H9 (cell line): ENCODE measurements around the gene PPL. TPM values are rescaled to one million over a fixed set of nuclear protein-coding genes. Genes with fewer than 3 reads are reported as not detected.

Experiments
- DNase-seq: peaks from one replicate; pipeline ENCODE4 v3.0.0-alpha.2; 2017
- H2AFZ ChIP-seq: one replicate; pipeline ENCODE4 v1.6.1; 2013; ENCODE audit warnings: mild to moderate bottlenecking, low read length, control low read depth, moderate library complexity
- H2AK5ac ChIP-seq: 2 replicates; pipeline ENCODE4 v1.6.1; 2013; ENCODE audit warnings: low read length, control low read depth, mixed read lengths; ENCODE audit not compliant: insufficient read length
- H2BK120ac ChIP-seq: one replicate; pipeline ENCODE4 v1.6.1; 2013; ENCODE audit warnings: low read depth, mild to moderate bottlenecking, low read length, control low read depth, inconsistent platforms; ENCODE audit not compliant: poor library complexity, severe bottlenecking
- H2BK12ac ChIP-seq: 2 replicates; pipeline ENCODE4 v1.6.1; 2013; ENCODE audit warnings: low read length, control low read depth, mixed read lengths, low read depth; ENCODE audit not compliant: insufficient read length
- H2BK15ac ChIP-seq: 2 replicates; pipeline ENCODE4 v1.6.1; 2013; ENCODE audit warnings: low read depth, low read length, control low read depth
- H2BK20ac ChIP-seq: one replicate; pipeline ENCODE4 v1.6.1; 2013; ENCODE audit warnings: low read depth, mild to moderate bottlenecking, low read length, control low read depth, inconsistent platforms; ENCODE audit not compliant: poor library complexity, severe bottlenecking
- H2BK5ac ChIP-seq: 2 replicates; pipeline ENCODE4 v1.6.1; 2013; ENCODE audit warnings: low read length, control low read depth, mixed read lengths; ENCODE audit not compliant: insufficient read length
- H3K14ac ChIP-seq: 2 replicates; pipeline ENCODE4 v1.6.1; 2013; ENCODE audit warnings: low read length, control low read depth; ENCODE audit not compliant: insufficient read depth
- H3K18ac ChIP-seq: 2 replicates; pipeline ENCODE4 v1.6.1; 2013; ENCODE audit warnings: low read depth, mild to moderate bottlenecking, mixed read lengths, low read length, control low read depth; ENCODE audit not compliant: insufficient read length
- H3K23ac ChIP-seq: 2 replicates; pipeline ENCODE4 v1.6.1; 2013; ENCODE audit warnings: low read length, control low read depth, mixed read lengths, low read depth; ENCODE audit not compliant: insufficient read length
- H3K23me2 ChIP-seq: 2 replicates; pipeline ENCODE4 v1.6.1; 2013; ENCODE audit warnings: low read depth, mild to moderate bottlenecking, mixed read lengths, low read length, control low read depth; ENCODE audit not compliant: insufficient read length, poor library complexity, severe bottlenecking
- H3K27ac ChIP-seq: 2 replicates; pipeline ENCODE4 v1.5.1; 2013; ENCODE audit warnings: low read length, control low read depth, mixed read lengths, low read depth; ENCODE audit not compliant: insufficient read length
- H3K27me3 ChIP-seq: 2 replicates; pipeline ENCODE4 v1.6.1; 2013; ENCODE audit warnings: low read length, control low read depth, inconsistent platforms; ENCODE audit not compliant: insufficient read depth
- H3K4ac ChIP-seq: 2 replicates; pipeline ENCODE4 v1.6.1; 2013; ENCODE audit warnings: low read depth, mild to moderate bottlenecking, control low read depth, inconsistent platforms, low read length, moderate library complexity
- H3K4me1 ChIP-seq: 2 replicates; pipeline ENCODE4 v1.6.1; 2013; ENCODE audit warnings: low read length, control low read depth, inconsistent platforms; ENCODE audit not compliant: insufficient read depth
- H3K4me2 ChIP-seq: 2 replicates; pipeline ENCODE4 v1.6.1; 2013; ENCODE audit warnings: low read length, control low read depth, mixed read lengths; ENCODE audit not compliant: insufficient read length, insufficient read depth
- H3K56ac ChIP-seq: 2 replicates; pipeline ENCODE4 v1.6.1; 2013; ENCODE audit warnings: low read depth, mild to moderate bottlenecking, mixed read lengths, low read length, control low read depth; ENCODE audit not compliant: insufficient read length
- H3K79me1 ChIP-seq: 2 replicates; pipeline ENCODE4 v1.6.1; 2013; ENCODE audit warnings: low read depth, mild to moderate bottlenecking, moderate library complexity, low read length, control low read depth, inconsistent platforms; ENCODE audit not compliant: insufficient read depth, poor library complexity, severe bottlenecking
- H3K79me2 ChIP-seq: 2 replicates; pipeline ENCODE4 v1.6.1; 2013; ENCODE audit warnings: low read length, control low read depth, inconsistent platforms; ENCODE audit not compliant: insufficient read depth
- H3K9ac ChIP-seq: 2 replicates; pipeline ENCODE4 v1.6.1; 2013; ENCODE audit warnings: low read length, control low read depth, mixed read lengths; ENCODE audit not compliant: insufficient read length; ENCODE audit errors: extremely low read depth
- H3K9me3 ChIP-seq: one replicate; pipeline ENCODE4 v1.6.1; 2013; ENCODE audit warnings: low read depth, low read length, inconsistent platforms; ENCODE audit not compliant: control insufficient read depth
- H3T11ph ChIP-seq: one replicate; pipeline ENCODE4 v1.6.1; 2013; ENCODE audit warnings: mild to moderate bottlenecking, low read length, control low read depth, inconsistent platforms
- H4K20me1 ChIP-seq: one replicate; pipeline ENCODE4 v1.6.1; 2013; ENCODE audit not compliant: control insufficient read depth, insufficient read length, insufficient read depth
- H4K5ac ChIP-seq: 2 replicates; pipeline ENCODE4 v1.6.1; 2013; ENCODE audit warnings: low read depth, mild to moderate bottlenecking, mixed read lengths, low read length, control low read depth; ENCODE audit not compliant: insufficient read length
- H4K8ac ChIP-seq: replicated peaks from 2 replicates; pipeline ENCODE4 v1.6.1; 2013; ENCODE audit warnings: low read length, control low read depth, mixed read lengths, low read depth; ENCODE audit not compliant: insufficient read length
- H4K91ac ChIP-seq: 2 replicates; pipeline ENCODE4 v1.6.1; 2013; ENCODE audit warnings: low read depth, mild to moderate bottlenecking, moderate library complexity, mixed read lengths, low read length, control low read depth; ENCODE audit not compliant: insufficient read length
- H3K27ac Mint-ChIP-seq, 3 experiments: 2 replicates in 2 of 3; 3 replicates in 1 of 3; pipeline ENCODE4 v1.8.0; 2020 to 2021; ENCODE audit warnings: mixed read lengths in 3 of 3, mild to moderate bottlenecking in 1 of 3, moderate library complexity in 1 of 3
- H3K27me3 Mint-ChIP-seq: 2 replicates; pipeline ENCODE4 v1.8.0; 2021; ENCODE audit warnings: low read depth, mild to moderate bottlenecking, moderate library complexity, mixed read lengths
- H3K36me3 Mint-ChIP-seq, 3 experiments: 2 replicates in 2 of 3; 3 replicates in 1 of 3; pipeline ENCODE4 v1.8.0; 2020 to 2021; ENCODE audit warnings: low read depth in 3 of 3, mixed read lengths in 3 of 3; ENCODE audit not compliant: insufficient read depth in 1 of 3
- H3K4me1 Mint-ChIP-seq, 2 experiments: 2 replicates each; pipeline ENCODE4 v1.8.0; 2020; ENCODE audit warnings: mixed read lengths in 2 of 2
- H3K4me3 Mint-ChIP-seq, 2 experiments: 2 replicates in 1 of 2; 3 replicates in 1 of 2; pipeline ENCODE4 v1.8.0; 2020 to 2021; ENCODE audit warnings: mild to moderate bottlenecking in 2 of 2, mixed read lengths in 2 of 2, moderate library complexity in 1 of 2
- H3K9me3 Mint-ChIP-seq, 2 experiments: 2 replicates in 1 of 2; 3 replicates in 1 of 2; pipeline ENCODE4 v1.8.0; 2020; ENCODE audit warnings: mild to moderate bottlenecking in 2 of 2, mixed read lengths in 2 of 2, moderate library complexity in 1 of 2
- WGBS: extraction: QIAGEN DNeasy Blood & Tissue Kit; methylation state at CpG from one replicate; pipeline ENCODE4 v1.1.7; 2013; ENCODE audit warnings: missing lambda C conversion rate, low lambda C conversion rate, mixed read lengths; ENCODE audit not compliant: insufficient read length; ENCODE audit errors: extremely low coverage; 5-methylcytosine and 5-hydroxymethylcytosine counted together
- total RNA-seq: library from RNA; stranded (reverse); gene quantifications from 2 replicates; pipeline ENCODE4 v1.2.1, GENCODE V29; 2021
- TF ChIP-seq, protein P1 (sequence below): fragments of 200-600 bp; sonication (generic); conservative IDR thresholded peaks from 3 replicates; pipeline ENCODE4 v1.8.0; 2021; ENCODE audit warnings: antibody characterized with exemption, mild to moderate bottlenecking

The PPL gene
- total RNA-seq, 1 experiment from 2014 or later = 29.2 TPM

DNA sequence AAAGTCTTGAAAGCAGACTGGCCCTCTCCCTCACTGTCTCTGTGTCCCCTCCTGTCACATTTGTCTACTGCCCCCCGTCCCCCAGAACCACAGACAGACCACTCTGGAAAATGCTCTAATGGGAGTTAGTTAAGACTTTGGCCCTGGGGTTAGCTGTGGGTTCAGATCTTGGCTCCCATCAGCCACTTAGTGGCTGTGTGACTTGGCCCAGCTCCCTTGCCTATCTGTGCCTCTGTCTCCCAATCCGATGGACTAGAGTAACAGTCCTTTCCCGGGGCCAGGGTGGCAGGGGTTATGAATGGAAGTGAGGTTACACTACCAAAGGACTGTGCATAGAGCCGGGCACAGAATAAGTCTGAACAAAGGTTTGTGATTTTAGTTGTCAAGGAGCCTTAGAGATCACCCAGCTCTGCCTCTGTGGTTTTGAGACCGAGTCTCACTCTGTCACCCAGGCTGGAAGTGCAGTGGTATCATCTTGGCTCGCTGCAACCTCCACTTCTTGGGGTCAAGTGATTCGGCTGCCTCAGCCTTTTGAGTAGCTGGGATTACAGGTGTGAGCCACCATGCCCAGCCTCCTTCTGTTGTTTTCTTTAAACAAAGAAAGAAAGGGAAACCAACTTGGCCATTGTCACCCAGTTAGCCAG, 23.7 kb downstream of the PPL start:
- H3K4me2 ChIP-seq = no peak overlapping the region
- no peak for DNase-seq
- H3K9me3 ChIP-seq = no peaks in the 10 kb centered on the region
- H3K18ac ChIP-seq = no peak overlapping the region
- H3K14ac ChIP-seq = no peak overlapping the region
- no peak overlapping the region for H3K23ac ChIP-seq
- Mint-ChIP-seq H3K4me3 (no peak overlapping the region), H3K27ac (no peak overlapping the region; a peak in 1 of 7 replicates), H3K9me3 (no peaks in the 10 kb centered on the region), H3K27me3 (no peaks in the 10 kb centered on the region), H3K36me3 (no peaks in the 10 kb centered on the region), H3K4me1 (peaks cover 5 to 10% of the 10 kb centered on the region in 2 experiments)
- no peak overlapping the region for H3K9ac ChIP-seq
- TF ChIP-seq, protein P1, sequence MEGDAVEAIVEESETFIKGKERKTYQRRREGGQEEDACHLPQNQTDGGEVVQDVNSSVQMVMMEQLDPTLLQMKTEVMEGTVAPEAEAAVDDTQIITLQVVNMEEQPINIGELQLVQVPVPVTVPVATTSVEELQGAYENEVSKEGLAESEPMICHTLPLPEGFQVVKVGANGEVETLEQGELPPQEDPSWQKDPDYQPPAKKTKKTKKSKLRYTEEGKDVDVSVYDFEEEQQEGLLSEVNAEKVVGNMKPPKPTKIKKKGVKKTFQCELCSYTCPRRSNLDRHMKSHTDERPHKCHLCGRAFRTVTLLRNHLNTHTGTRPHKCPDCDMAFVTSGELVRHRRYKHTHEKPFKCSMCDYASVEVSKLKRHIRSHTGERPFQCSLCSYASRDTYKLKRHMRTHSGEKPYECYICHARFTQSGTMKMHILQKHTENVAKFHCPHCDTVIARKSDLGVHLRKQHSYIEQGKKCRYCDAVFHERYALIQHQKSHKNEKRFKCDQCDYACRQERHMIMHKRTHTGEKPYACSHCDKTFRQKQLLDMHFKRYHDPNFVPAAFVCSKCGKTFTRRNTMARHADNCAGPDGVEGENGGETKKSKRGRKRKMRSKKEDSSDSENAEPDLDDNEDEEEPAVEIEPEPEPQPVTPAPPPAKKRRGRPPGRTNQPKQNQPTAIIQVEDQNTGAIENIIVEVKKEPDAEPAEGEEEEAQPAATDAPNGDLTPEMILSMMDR = no peak
- H4K5ac ChIP-seq = no peak overlapping the region
- no peaks in the 10 kb centered on the region for H3K27me3 ChIP-seq
- no peak overlapping the region for H2BK5ac ChIP-seq
- H3K56ac ChIP-seq = no peak overlapping the region
- H4K20me1 ChIP-seq = no peaks in the 10 kb centered on the region
- H3K79me1 ChIP-seq = no peaks in the 10 kb centered on the region
- no CpG with 5 or more reads among the region's 7 CpGs for WGBS
- no peak overlapping the region for H2BK12ac ChIP-seq
- H2BK20ac ChIP-seq = no peak overlapping the region
- no peak overlapping the region for H2AFZ ChIP-seq
- no peak overlapping the region for H4K91ac ChIP-seq
- no peaks in the 10 kb centered on the region for H3K79me2 ChIP-seq
- H3K23me2 ChIP-seq = no peaks in the 10 kb centered on the region
- H3K4me1 ChIP-seq = no peaks in the 10 kb centered on the region
- no peak overlapping the region for H2BK120ac ChIP-seq
- H3T11ph ChIP-seq = no peak overlapping the region
- H3K27ac ChIP-seq = no peak overlapping the region
- no peak overlapping the region for H3K4ac ChIP-seq
- no peak overlapping the region for H2AK5ac ChIP-seq
- H4K8ac ChIP-seq = no peak overlapping the region
- no peak overlapping the region for H2BK15ac ChIP-seq
